Measurements from ENCODE around the gene SNF8. TPM values are rescaled to one million over a fixed set of nuclear protein-coding genes. Genes with fewer than 3 reads are reported as not detected.

The SNF8 gene
- total RNA-seq, 1 experiment from 2014 or later, result 129 TPM

GRCh38 chr17:48933035-48933434, 11.6 kb downstream of the SNF8 start:
- H3K23ac ChIP-seq (ENCODE audit: insufficient read length, low read depth, low read length), result no peak overlapping the region
- H2BK20ac ChIP-seq (ENCODE audit: low read depth, low read length, poor library complexity, severe bottlenecking), result no peak overlapping the region
- H3K79me1 ChIP-seq (ENCODE audit: insufficient read depth, low read depth, low read length, poor library complexity, severe bottlenecking), result no peaks in the 10 kb centered on the region
- no peak overlapping the region for H2BK5ac ChIP-seq (ENCODE audit: insufficient read length, low read length)
- no peaks in the 10 kb centered on the region for H3K23me2 ChIP-seq (ENCODE audit: insufficient read length, low read depth, low read length, poor library complexity, severe bottlenecking)
- H3K14ac ChIP-seq (ENCODE audit: insufficient read depth, low read length), result no peak overlapping the region
- H3T11ph ChIP-seq (ENCODE audit: low read length), result no peak overlapping the region
- no peak for TF ChIP-seq CTCF (conservative IDR thresholded peaks at IDR 0.05)
- no peaks in the 10 kb centered on the region for H3K9me3 Mint-ChIP-seq
- H3K56ac ChIP-seq (ENCODE audit: insufficient read length, low read depth, low read length), result no peak overlapping the region
- H2AK5ac ChIP-seq (ENCODE audit: insufficient read length, low read length), result no peak overlapping the region
- peaks cover 37 to 93% (median 69%) of the 10 kb centered on the region in 3 experiments for H3K36me3 Mint-ChIP-seq (ENCODE audit: insufficient read depth in 1 of 3, low read depth in 3 of 3)
- H3K4me2 ChIP-seq (ENCODE audit: insufficient read depth, insufficient read length, low read length), result no peak overlapping the region
- H2BK12ac ChIP-seq (ENCODE audit: insufficient read length, low read depth, low read length), result no peak overlapping the region
- H4K20me1 ChIP-seq (ENCODE audit: control insufficient read depth, insufficient read depth, insufficient read length), result no peaks in the 10 kb centered on the region
- no peak overlapping the region for H3K27ac ChIP-seq (ENCODE audit: insufficient read length, low read depth, low read length)
- no peak overlapping the region for H3K18ac ChIP-seq (ENCODE audit: insufficient read length, low read depth, low read length)
- no peaks in the 10 kb centered on the region for H3K79me2 ChIP-seq (ENCODE audit: insufficient read depth, low read length)
- H4K5ac ChIP-seq (ENCODE audit: insufficient read length, low read depth, low read length), result no peak overlapping the region
- no peak for DNase-seq
- no peak overlapping the region for H3K4ac ChIP-seq (ENCODE audit: low read depth, low read length)
- WGBS (ENCODE audit: extremely low coverage, insufficient read length, low lambda C conversion rate), result no CpG with 5 or more reads among the region's 6 CpGs
- H3K9ac ChIP-seq (ENCODE audit: extremely low read depth, insufficient read length, low read length), result no peak overlapping the region
- no peak overlapping the region for H2AFZ ChIP-seq (ENCODE audit: low read length)
- no peaks in the 10 kb centered on the region for H3K27me3 ChIP-seq (ENCODE audit: insufficient read depth, low read length)
- no peaks in the 10 kb centered on the region for H3K9me3 ChIP-seq (ENCODE audit: control insufficient read depth, low read depth, low read length)
- no peaks in the 10 kb centered on the region for H3K27me3 Mint-ChIP-seq (ENCODE audit: low read depth)
- no peaks in the 10 kb centered on the region for H3K4me1 ChIP-seq (ENCODE audit: insufficient read depth, low read length)
- H3K4me3 Mint-ChIP-seq, result no peak overlapping the region
- H2BK15ac ChIP-seq (ENCODE audit: low read depth, low read length), result no peak overlapping the region
- no peak overlapping the region for H2BK120ac ChIP-seq (ENCODE audit: low read depth, low read length, poor library complexity, severe bottlenecking)
- H3K27ac Mint-ChIP-seq, result no peak overlapping the region
- no peaks in the 10 kb centered on the region for H3K4me1 Mint-ChIP-seq
- no peak overlapping the region for H4K91ac ChIP-seq (ENCODE audit: insufficient read length, low read depth, low read length)
- H4K8ac ChIP-seq (replicated peaks; ENCODE audit: insufficient read length, low read depth, low read length), result no peak overlapping the region
